SHP77 treated with DMSO at 0.1 percent for 48 hours (cell line): ENCODE measurements around the gene THUMPD1.
"Not testable (repeated sequence)": the region's sequence is repeated elsewhere in the genome, so short reads cannot be mapped to it uniquely, and the experiment has no call there.

ENCODE experiments used
- DNase-seq: peaks from one replicate; lab custom pipeline; 2025; lab: John Stamatoyannopoulos, UW

Gene THUMPD1

GRCh38 chr16:20695024-20695423, 46.6 kb downstream of the THUMPD1 start:
- DNase-seq, result no peak

- not testable (repeated sequence) for DNase-seq
Observed at GRCh38 chr16:20694096-20694495, 47.5 kb downstream of the THUMPD1 start.

- no peak for DNase-seq
Observed at GRCh38 chr16:20689668-20690067, 52.0 kb downstream of the THUMPD1 start.

- DNase-seq, result no peak
Observed at GRCh38 chr16:20683812-20684211, 57.8 kb downstream of the THUMPD1 start.
